Prostate gland (tissue), 2 donors: ENCODE data around the gene EFNA2. TPM values are rescaled to one million over a fixed set of nuclear protein-coding genes. Genes with fewer than 3 reads are reported as not detected.
"Not testable (repeated sequence)": the region's sequence is repeated elsewhere in the genome, so short reads cannot be mapped to it uniquely, and the experiment has no call there.

Experiments used
- DNase-seq: peaks from one replicate; pipeline ENCODE4 v3.0.0-alpha.2; 2019; ENCODE audit warnings: low spot score
- H3K27ac ChIP-seq, 2 donors: fragments of 200-600 bp; sonication (generic); 2 replicates each; pipeline ENCODE4 v1.5.1; 2017 to 2019
- H3K27me3 ChIP-seq: fragments of 200-600 bp; sonication (generic); replicated peaks from 2 replicates; pipeline ENCODE4 v1.5.1; 2019; ENCODE audit not compliant: insufficient read depth
- H3K36me3 ChIP-seq, 2 donors: fragments of 200-600 bp; sonication (generic); 1 replicate in 1 of 2; 2 replicates in 1 of 2; pipeline versions ENCODE4 v1.5.1 to v1.8.1; 2017 to 2019
- H3K4me1 ChIP-seq: fragments of 200-600 bp; sonication (generic); replicated peaks from 2 replicates; pipeline ENCODE4 v1.5.1; 2019
- H3K4me3 ChIP-seq, 2 donors: fragments of 200-600 bp; sonication (generic); 2 replicates each; pipeline ENCODE4 v1.5.1; 2017 to 2019
- H3K9me3 ChIP-seq: fragments of 200-600 bp; sonication (generic); 2 replicates; pipeline ENCODE4 v1.5.1; 2017
- CTCF ChIP-seq, 4 experiments: fragments of 200-600 bp in 2 of 4; fragments of 450-650 bp in 2 of 4; sonication (generic) in 2 of 4; IDR thresholded peaks; 1 replicate in 3 of 4; 2 replicates in 1 of 4; pipeline ENCODE4 v1.5.1; 2016 to 2019; ENCODE audit warnings: antibody characterized with exemption in 4 of 4, mild to moderate bottlenecking in 2 of 4, moderate library complexity in 2 of 4
- POLR2A ChIP-seq: fragments of 450-650 bp; IDR thresholded peaks from one replicate; pipeline ENCODE4 v1.6.1; 2016; ENCODE audit warnings: antibody characterized with exemption, mild to moderate bottlenecking
- POLR2AphosphoS5 ChIP-seq: sonication (generic); formaldehyde crosslinking; IDR thresholded peaks from one replicate; pipeline ENCODE4 v1.6.1; 2017; ENCODE audit warnings: antibody characterized with exemption
- WGBS: methylation state at CpG from one replicate; pipeline ENCODE4 v1.1.5; 2018; 5-methylcytosine and 5-hydroxymethylcytosine counted together
- intact Hi-C: fragments of 100-400 bp; cut with DNase I; formaldehyde crosslinking; loops from one replicate; pipeline ENCODE4 v1.14.2; 2022
- total RNA-seq, 2 donors: library from RNA; depleted of rRNA; stranded (reverse); fragments of >200 nt; gene quantifications; one replicate each; pipeline ENCODE4 v1.1.0, GENCODE V29; 2016

The EFNA2 gene
- total RNA-seq, 2 donors from 2014 or later: not detected

- TF ChIP-seq POLR2A: no peak
- no peak for TF ChIP-seq CTCF (IDR thresholded peaks at IDR 0.05)
- no peak for TF ChIP-seq POLR2AphosphoS5
- Histone ChIP-seq H3K4me1 (no peaks in the 10 kb centered on the region), H3K27ac (no peak overlapping the region), H3K36me3 (no peaks in the 10 kb centered on the region), H3K9me3 (no peaks in the 10 kb centered on the region), H3K27me3 (no peaks in the 10 kb centered on the region), H3K4me3 (no peak overlapping the region)
- WGBS: 81% methylated on average over 29 of the region's 34 CpGs
- no peak for DNase-seq
- intact Hi-C loops: no loop called here
Observed at GRCh38 chr19:1299801-1300200, 14.1 kb downstream of the EFNA2 start.

GRCh38 chr19:1300744-1301490 is 15.2 kb downstream of the EFNA2 start:
- intact Hi-C loops: no loop called here
- no peaks in the 10 kb centered on the region for H3K27me3 ChIP-seq
- no peaks in the 10 kb centered on the region for H3K4me1 ChIP-seq
- TF ChIP-seq POLR2A: no peak
- no peak overlapping the region for H3K27ac ChIP-seq
- no peaks in the 10 kb centered on the region for H3K9me3 ChIP-seq
- WGBS: 85% methylated on average over 35 of the region's 35 CpGs
- no peaks in the 10 kb centered on the region for H3K36me3 ChIP-seq
- no peak for DNase-seq
- no peak overlapping the region for H3K4me3 ChIP-seq

- Histone ChIP-seq H3K9me3 (no peaks in the 10 kb centered on the region), H3K4me1 (no peaks in the 10 kb centered on the region), H3K4me3 (no peak overlapping the region), H3K27me3 (no peaks in the 10 kb centered on the region), H3K27ac (no peak overlapping the region), H3K36me3 (no peaks in the 10 kb centered on the region)
- no peak for DNase-seq
- 67% methylated on average over 34 of the region's 36 CpGs for WGBS
- intact Hi-C loops: no loop called here
- TF ChIP-seq POLR2A: no peak
- no peak for TF ChIP-seq POLR2AphosphoS5
- TF ChIP-seq CTCF (IDR thresholded peaks at IDR 0.05): no peak
Observed at GRCh38 chr19:1302533-1303239, 17.0 kb downstream of the EFNA2 start.

GRCh38 chr19:1304197-1304924 is 18.7 kb downstream of the EFNA2 start:
- Histone ChIP-seq H3K36me3 (no peaks in the 10 kb centered on the region), H3K4me3 (no peak overlapping the region), H3K4me1 (no peaks in the 10 kb centered on the region), H3K9me3 (no peaks in the 10 kb centered on the region), H3K27ac (no peak overlapping the region), H3K27me3 (no peaks in the 10 kb centered on the region)
- WGBS: 83% methylated on average over 26 of the region's 28 CpGs
- intact Hi-C loops: no loop called here
- TF ChIP-seq POLR2A (no peak), CTCF (IDR thresholded peaks at IDR 0.05) (no peak), POLR2AphosphoS5 (no peak)
- no peak for DNase-seq

- DNase-seq, H3K36me3 ChIP-seq, H3K9me3 ChIP-seq, intact Hi-C loops, H3K27ac ChIP-seq, H3K4me3 ChIP-seq, H3K27me3 ChIP-seq, H3K4me1 ChIP-seq: not testable (repeated sequence)
- 89% methylated on average over 9 of the region's 9 CpGs for WGBS
Observed at GRCh38 chr19:1305354-1305753, 19.7 kb downstream of the EFNA2 start.
